AG04450 (cell line): Measurements from ENCODE around the gene C1QL4. TPM values are rescaled to one million over a fixed set of nuclear protein-coding genes. Genes with fewer than 3 reads are reported as not detected.

Experiments
- CTCF ChIA-PET: fragments of 300-600, 350-600 bp; formaldehyde crosslinking; extraction: SDS; loops from one replicate; lab custom pipeline; 2022; ENCODE audit warnings: antibody characterized with exemption, inconsistent platforms; lab: Charles Lee
- POLR2A ChIA-PET: fragments of 350-600 bp; formaldehyde crosslinking; extraction: SDS; loops from one replicate; lab custom pipeline; 2021; ENCODE audit warnings: antibody characterized with exemption, inconsistent platforms; lab: Yijun Ruan, JAX
- DNase-seq: peaks from one replicate; pipeline ENCODE4 v3.0.0-alpha.2; 2011; ENCODE audit warnings: low read depth, low spot score
- H3K27ac ChIP-seq: one replicate; pipeline ENCODE4 v1.5.1; 2012; ENCODE audit warnings: low read depth, low read length, control low read depth
- H3K27me3 ChIP-seq: one replicate; pipeline ENCODE4 v1.6.0; 2012; ENCODE audit warnings: low read length; ENCODE audit not compliant: control insufficient read depth, insufficient read depth
- H3K4me3 ChIP-seq: 2 replicates; pipeline ENCODE4 v1.5.1; 2011; ENCODE audit warnings: mild to moderate bottlenecking, low read depth, low read length, control low read depth
- H3K9me3 ChIP-seq: 2 replicates; pipeline ENCODE4 v1.5.1; 2012; ENCODE audit warnings: low read length; ENCODE audit not compliant: control insufficient read depth, insufficient read depth
- CTCF ChIP-seq: IDR thresholded peaks from 2 replicates; pipeline ENCODE4 v1.5.1; 2011; ENCODE audit warnings: low read depth, low read length, control low read depth, inconsistent platforms
- polyA plus RNA-seq: library from polyadenylated mRNA; depleted of rRNA; stranded (reverse); fragments of >200 nt; gene quantifications from 2 replicates; pipeline ENCODE4 v1.2.3, GENCODE V29; 2011

Gene C1QL4
- polyA plus RNA-seq, 1 experiment = not detected

- DNase-seq = no peak
- CTCF ChIA-PET = interaction anchor here (0.6 to 5.5 kb wide), 22 partner anchors 9 to 1284 kb away, joined by 3 to 123 read pairs (median 6); partner anchors contain the start of genes PRPH and SPATS2
- POLR2A ChIA-PET = interaction anchor here (1.0 to 2.5 kb wide), 4 partner anchors 9 to 221 kb away, joined by 4 to 7 read pairs (median 5); partner anchors contain the start of genes C1QL4 and SPATS2
- H3K9me3 ChIP-seq = no peaks in the 10 kb centered on the region; the same call in 1 of the 2 replicates
- peaks cover 52% of the 10 kb centered on the region for H3K27me3 ChIP-seq
- no peak within 1 kb of the TSS for H3K27ac ChIP-seq
- H3K4me3 ChIP-seq = peak within 1 kb of the TSS; percentile 66
- no peak for TF ChIP-seq CTCF
Observed at GRCh38 chr12:49346659-49347310, 9.8 kb upstream of the C1QL4 start, which contains the start of gene DNAJC22. Gene DNAJC22 (plus strand): TSS chr12:49346888. CDS start chr12:49348873, 1,985 bp downstream.

DNA sequence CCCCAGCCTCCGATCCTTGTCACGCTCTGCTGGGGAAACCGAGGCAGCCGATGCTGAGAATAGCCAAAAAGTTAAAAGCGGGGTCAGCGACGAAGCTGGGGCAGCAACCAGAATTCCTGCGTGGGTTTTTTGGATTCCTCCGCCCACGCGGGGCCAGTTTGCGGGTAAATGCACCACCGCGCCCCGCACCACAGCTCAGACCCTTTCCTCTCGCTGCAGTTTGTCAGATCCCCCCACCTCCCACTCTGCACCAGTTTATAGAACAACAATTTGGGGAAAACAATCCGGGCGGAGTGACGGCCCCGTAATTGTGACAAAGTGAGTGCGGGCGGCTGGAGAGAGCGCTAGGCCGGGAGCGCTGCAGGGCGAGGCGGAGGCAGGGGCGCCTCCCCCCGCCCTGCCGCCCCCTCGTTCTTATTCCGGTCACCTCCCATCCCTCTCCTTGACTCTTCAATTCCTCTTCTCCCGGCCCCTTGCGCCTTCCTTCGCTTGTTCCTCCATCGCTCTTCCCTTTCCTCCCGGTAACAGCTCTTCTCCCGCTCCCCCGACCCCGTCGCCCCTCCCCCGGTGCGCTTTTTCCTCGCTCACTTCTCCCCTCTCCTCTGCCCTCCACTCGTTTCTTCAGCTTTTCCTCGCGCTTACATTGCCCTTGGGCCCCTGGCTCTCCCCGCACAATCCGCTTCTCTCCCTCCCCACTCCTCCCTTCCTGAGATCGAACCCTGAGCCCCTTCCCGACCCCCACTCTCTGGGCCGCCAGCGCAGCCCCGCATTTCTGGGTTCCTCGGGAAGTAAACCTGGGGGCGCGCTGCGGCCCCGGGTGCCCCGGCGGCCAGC lies 9.1 kb upstream of the C1QL4 start:
- H3K27ac ChIP-seq = no peak overlapping the region
- ChIA-PET POLR2A (interaction anchor here (2.5 kb wide), 1 partner anchor 14 kb away, joined by 7 read pairs; no protein-coding TSS in a partner anchor), CTCF (interaction anchor here (0.6 to 5.5 kb wide), 9 partner anchors 8 to 1284 kb away, joined by 3 to 123 read pairs (median 10); no protein-coding TSS in a partner anchor)
- peaks cover 59% of the 10 kb centered on the region for H3K27me3 ChIP-seq
- no peak for DNase-seq
- H3K4me3 ChIP-seq = peak overlapping the region; percentile 46
- no peaks in the 10 kb centered on the region; the same call in 1 of the 2 replicates for H3K9me3 ChIP-seq
- TF ChIP-seq CTCF = no peak

GRCh38 chr12:49345051-49345824 lies 8.2 kb upstream of the C1QL4 start:
- Histone ChIP-seq H3K4me3 (peak overlapping the region; percentile 46), H3K9me3 (no peaks in the 10 kb centered on the region; the same call in 1 of the 2 replicates), H3K27ac (no peak overlapping the region), H3K27me3 (peaks cover 66% of the 10 kb centered on the region)
- no peak for DNase-seq
- ChIA-PET POLR2A (no interaction called here), CTCF (interaction anchor here (3.6 to 5.5 kb wide), 2 partner anchors 12 to 13 kb away, joined by 52 to 123 read pairs; no protein-coding TSS in a partner anchor)
- no peak for TF ChIP-seq CTCF

DNA sequence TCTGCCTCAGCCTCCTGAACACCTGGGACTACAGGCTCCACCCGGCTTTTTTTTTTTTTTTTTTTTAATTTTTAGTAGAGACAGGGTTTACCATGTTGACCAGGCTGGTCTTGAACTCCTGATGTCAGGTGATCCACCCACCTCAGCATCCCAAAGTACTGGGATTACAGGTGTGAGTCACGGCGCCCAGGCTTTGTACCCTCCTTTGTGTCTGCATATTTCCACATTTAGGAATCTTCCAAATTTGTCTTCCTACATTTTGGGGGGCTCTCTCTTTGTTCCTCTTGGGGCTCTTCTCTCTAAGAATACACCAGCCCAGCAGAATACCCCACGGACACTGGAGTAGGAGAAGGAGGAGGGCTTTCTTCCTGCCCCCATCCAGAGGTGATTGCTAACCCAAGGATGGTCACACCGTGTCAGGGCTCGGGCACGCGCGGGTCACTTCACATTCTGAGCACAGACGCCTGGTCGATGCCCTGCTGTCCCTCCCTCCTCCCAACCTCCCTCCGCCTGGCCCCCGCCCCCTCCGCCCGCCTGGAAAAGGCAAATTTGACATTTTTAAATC lies 7.6 kb upstream of the C1QL4 start:
- DNase-seq = no peak
- H3K27me3 ChIP-seq = peaks cover 71% of the 10 kb centered on the region
- POLR2A ChIA-PET = no interaction called here
- TF ChIP-seq CTCF = no peak
- CTCF ChIA-PET = interaction anchor here (0.5 to 1.0 kb wide), 3 partner anchors 13 to 22 kb away, joined by 3 to 5 read pairs (median 3); no protein-coding TSS in a partner anchor
- H3K27ac ChIP-seq = no peak overlapping the region
- H3K4me3 ChIP-seq = no peak overlapping the region
- H3K9me3 ChIP-seq = no peaks in the 10 kb centered on the region; the same call in 1 of the 2 replicates
